MM.1S (cell line): ENCODE results near the gene BTBD9.

Experiments used
- DNase-seq: peaks from one replicate; pipeline ENCODE4 v3.0.0-alpha.2; 2015
- H2AFZ ChIP-seq: fragments of 300-600 bp; sonication (generic); 2 replicates; pipeline ENCODE4 v1.6.0; 2016; ENCODE audit warnings: antibody characterized with exemption, low read length
- H3F3A ChIP-seq: fragments of 300-600 bp; sonication (generic); 2 replicates; pipeline ENCODE4 v1.6.1; 2016; ENCODE audit warnings: mild to moderate bottlenecking, antibody characterized with exemption, low read length, moderate library complexity, mixed read lengths; ENCODE audit not compliant: insufficient read depth
- H3K27ac ChIP-seq: fragments of 300-600 bp; sonication (generic); 2 replicates; pipeline ENCODE4 v1.5.1; 2016; ENCODE audit warnings: mild to moderate bottlenecking, low read length
- H3K27me3 ChIP-seq: fragments of 300-600 bp; sonication (generic); replicated peaks from 2 replicates; pipeline ENCODE4 v1.6.0; 2016; ENCODE audit warnings: low read length; ENCODE audit not compliant: insufficient read depth
- H3K36me3 ChIP-seq: fragments of 300-600 bp; sonication (generic); replicated peaks from 2 replicates; pipeline ENCODE4 v1.6.1; 2016; ENCODE audit warnings: mild to moderate bottlenecking, low read length, mixed read lengths; ENCODE audit not compliant: insufficient read depth
- H3K4me1 ChIP-seq: fragments of 300-600 bp; sonication (generic); 2 replicates; pipeline ENCODE4 v1.6.1; 2016; ENCODE audit warnings: low read length, mixed read lengths
- H3K4me2 ChIP-seq: fragments of 300-600 bp; sonication (generic); 2 replicates; pipeline ENCODE4 v1.6.0; 2016; ENCODE audit warnings: low read depth, low read length
- H3K4me3 ChIP-seq: fragments of 300-600 bp; sonication (generic); 2 replicates; pipeline ENCODE4 v1.5.1; 2016; ENCODE audit warnings: low read length, mixed read lengths
- H3K79me2 ChIP-seq: fragments of 300-600 bp; sonication (generic); 2 replicates; pipeline ENCODE4 v1.6.1; 2016; ENCODE audit warnings: mixed run types, low read length, mixed read lengths
- H3K9ac ChIP-seq: fragments of 300-600 bp; sonication (generic); 2 replicates; pipeline ENCODE4 v1.6.1; 2016; ENCODE audit warnings: low read length, mixed read lengths
- H3K9me2 ChIP-seq: fragments of 300-600 bp; sonication (generic); replicated peaks from 2 replicates; pipeline ENCODE4 v1.6.1; 2016; ENCODE audit warnings: mild to moderate bottlenecking, low read length, mixed read lengths; ENCODE audit not compliant: insufficient read depth
- H3K9me3 ChIP-seq: fragments of 300-600 bp; sonication (generic); replicated peaks from 2 replicates; pipeline ENCODE4 v1.6.1; 2016; ENCODE audit warnings: mild to moderate bottlenecking, low read length, mixed read lengths; ENCODE audit not compliant: insufficient read depth
- H4K20me1 ChIP-seq: fragments of 300-600 bp; sonication (generic); 2 replicates; pipeline ENCODE4 v1.6.1; 2016; ENCODE audit warnings: mild to moderate bottlenecking, low read length, moderate library complexity, mixed read lengths; ENCODE audit not compliant: insufficient read depth
- EZH2 ChIP-seq: fragments of 300-600 bp; sonication (generic); optimal IDR thresholded peaks from 2 replicates; pipeline ENCODE3; 2017; ENCODE audit warnings: low read depth, mild to moderate bottlenecking, antibody characterized with exemption, low read length, mixed read lengths
- EZH2phosphoT487 ChIP-seq: fragments of 300-600 bp; sonication (generic); IDR thresholded peaks from 2 replicates; pipeline ENCODE4 v1.6.1; 2018; ENCODE audit warnings: antibody characterized with exemption, low read length
- TF ChIP-seq, protein P1 (sequence below): fragments of 300-600 bp; sonication (generic); IDR thresholded peaks from 2 replicates; pipeline ENCODE4 v1.5.1; 2016; ENCODE audit warnings: antibody characterized with exemption, low read length, mixed read lengths

BTBD9 gene

DNA sequence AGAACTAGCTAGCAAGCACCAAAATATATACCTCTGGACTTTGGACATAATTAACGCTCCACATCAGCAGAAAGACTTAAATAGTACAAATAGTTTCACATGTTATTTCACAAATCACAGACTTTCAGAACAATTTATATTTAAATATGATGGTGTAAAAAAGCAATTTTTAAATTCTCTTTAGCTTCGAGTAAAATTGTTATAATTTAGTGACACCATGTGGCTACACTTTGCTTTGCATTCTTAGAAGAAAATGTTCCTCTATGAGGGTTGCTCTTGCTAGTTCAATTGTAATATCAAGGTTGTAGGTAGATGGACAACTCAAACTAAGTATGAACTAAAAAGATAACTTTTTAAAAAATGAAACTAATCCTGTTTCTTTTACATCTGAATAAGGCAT lies 69.0 kb downstream of the BTBD9 start:
- Histone ChIP-seq H3F3A (no peaks in the 10 kb centered on the region), H4K20me1 (no peaks in the 10 kb centered on the region), H3K4me2 (no peak overlapping the region), H3K27ac (no peak overlapping the region), H3K9me2 (no peaks in the 10 kb centered on the region), H3K9ac (no peak overlapping the region), H3K4me3 (no peak overlapping the region), H3K27me3 (no peaks in the 10 kb centered on the region), H3K9me3 (no peaks in the 10 kb centered on the region), H3K79me2 (no peaks in the 10 kb centered on the region), H3K4me1 (no peaks in the 10 kb centered on the region), H3K36me3 (no peaks in the 10 kb centered on the region), H2AFZ (no peak overlapping the region)
- TF ChIP-seq, protein P1, sequence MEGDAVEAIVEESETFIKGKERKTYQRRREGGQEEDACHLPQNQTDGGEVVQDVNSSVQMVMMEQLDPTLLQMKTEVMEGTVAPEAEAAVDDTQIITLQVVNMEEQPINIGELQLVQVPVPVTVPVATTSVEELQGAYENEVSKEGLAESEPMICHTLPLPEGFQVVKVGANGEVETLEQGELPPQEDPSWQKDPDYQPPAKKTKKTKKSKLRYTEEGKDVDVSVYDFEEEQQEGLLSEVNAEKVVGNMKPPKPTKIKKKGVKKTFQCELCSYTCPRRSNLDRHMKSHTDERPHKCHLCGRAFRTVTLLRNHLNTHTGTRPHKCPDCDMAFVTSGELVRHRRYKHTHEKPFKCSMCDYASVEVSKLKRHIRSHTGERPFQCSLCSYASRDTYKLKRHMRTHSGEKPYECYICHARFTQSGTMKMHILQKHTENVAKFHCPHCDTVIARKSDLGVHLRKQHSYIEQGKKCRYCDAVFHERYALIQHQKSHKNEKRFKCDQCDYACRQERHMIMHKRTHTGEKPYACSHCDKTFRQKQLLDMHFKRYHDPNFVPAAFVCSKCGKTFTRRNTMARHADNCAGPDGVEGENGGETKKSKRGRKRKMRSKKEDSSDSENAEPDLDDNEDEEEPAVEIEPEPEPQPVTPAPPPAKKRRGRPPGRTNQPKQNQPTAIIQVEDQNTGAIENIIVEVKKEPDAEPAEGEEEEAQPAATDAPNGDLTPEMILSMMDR = peak; percentile 30; the same call in 1 of the 2 replicates
- TF ChIP-seq EZH2phosphoT487 = no peak
- no peak for DNase-seq

DNA sequence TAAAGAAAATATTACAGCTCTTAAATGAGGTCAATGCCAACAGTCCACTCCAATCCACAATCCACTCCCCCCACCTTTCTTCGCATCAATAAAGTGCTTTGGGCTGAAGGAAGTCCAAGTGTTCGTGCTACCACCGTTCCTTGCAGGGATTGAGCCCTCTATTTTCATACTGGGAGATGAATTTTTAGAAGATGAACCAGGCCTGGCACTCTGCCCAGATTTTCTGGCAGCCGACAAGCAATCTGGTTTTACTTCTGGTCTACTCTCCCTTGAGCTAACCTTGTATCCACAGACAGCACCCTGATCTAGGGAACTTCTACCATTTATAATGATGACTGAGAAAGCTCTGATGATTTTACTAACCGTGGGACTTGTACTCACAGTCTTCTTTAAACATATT lies 72.3 kb downstream of the BTBD9 start:
- Histone ChIP-seq H3K9ac (no peak overlapping the region), H3F3A (no peaks in the 10 kb centered on the region), H3K27ac (no peak overlapping the region), H3K4me3 (no peak overlapping the region), H3K4me2 (no peak overlapping the region), H2AFZ (no peak overlapping the region), H3K36me3 (no peaks in the 10 kb centered on the region), H3K9me3 (no peaks in the 10 kb centered on the region), H4K20me1 (no peaks in the 10 kb centered on the region), H3K27me3 (no peaks in the 10 kb centered on the region), H3K4me1 (no peaks in the 10 kb centered on the region), H3K79me2 (no peaks in the 10 kb centered on the region), H3K9me2 (no peaks in the 10 kb centered on the region)
- no peak for DNase-seq
- TF ChIP-seq, protein P1 = no peak
- TF ChIP-seq EZH2 = no peak
- no peak for TF ChIP-seq EZH2phosphoT487

DNA sequence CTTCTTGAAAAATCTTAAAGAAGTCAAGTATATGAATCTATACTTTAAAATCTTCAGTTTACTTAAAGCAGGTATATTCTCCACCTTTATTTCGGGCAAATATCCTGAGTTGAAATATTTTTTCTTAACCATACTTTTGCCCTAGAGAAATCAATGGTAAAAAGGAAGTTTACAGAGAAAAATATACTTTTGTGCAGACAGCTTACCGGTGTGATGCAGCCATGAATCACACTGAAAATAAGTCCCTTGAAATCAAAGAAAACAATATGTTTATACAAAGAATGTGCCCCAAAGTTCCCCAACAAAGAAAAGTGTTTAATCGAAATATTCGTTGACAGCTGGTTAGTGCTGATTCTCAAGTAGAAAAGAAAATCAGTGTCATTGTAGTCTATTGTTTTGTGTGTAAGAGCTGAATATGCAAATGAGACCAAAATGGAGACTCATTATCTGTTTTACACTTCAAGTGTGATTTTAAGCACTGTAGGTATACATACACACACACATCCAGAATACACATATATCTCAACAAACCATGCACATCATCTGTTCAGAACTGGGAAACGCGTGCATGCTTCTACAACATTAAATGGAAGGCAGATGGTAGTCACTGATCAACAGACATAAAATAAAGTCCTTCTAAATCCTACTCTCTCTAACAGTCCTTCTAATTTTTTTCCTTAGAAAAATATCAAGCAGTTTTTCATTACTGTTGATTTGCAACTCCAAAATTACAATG lies 73.3 kb downstream of the BTBD9 start:
- DNase-seq = no peak
- no peak overlapping the region for H2AFZ ChIP-seq
- no peak overlapping the region for H3K4me2 ChIP-seq
- no peaks in the 10 kb centered on the region for H3K9me3 ChIP-seq
- H3K79me2 ChIP-seq = no peaks in the 10 kb centered on the region
- H3K9me2 ChIP-seq = no peaks in the 10 kb centered on the region
- H3K27me3 ChIP-seq = no peaks in the 10 kb centered on the region
- H4K20me1 ChIP-seq = no peaks in the 10 kb centered on the region
- no peak overlapping the region for H3K27ac ChIP-seq
- H3K9ac ChIP-seq = no peak overlapping the region
- TF ChIP-seq EZH2phosphoT487 (no peak), EZH2 (no peak)
- TF ChIP-seq, protein P1 = no peak
- H3K36me3 ChIP-seq = no peaks in the 10 kb centered on the region
- H3F3A ChIP-seq = no peaks in the 10 kb centered on the region
- H3K4me1 ChIP-seq = no peaks in the 10 kb centered on the region
- no peak overlapping the region for H3K4me3 ChIP-seq
